NOMO-1 (cell line): ENCODE data around the gene NANS.
"Not testable (repeated sequence)": the region's sequence is repeated elsewhere in the genome, so short reads cannot be mapped to it uniquely, and the experiment has no call there.

ENCODE experiments used
- DNase-seq, 2 experiments: peaks; one replicate each; lab custom pipeline; 2025; ENCODE audit not compliant: unreplicated experiment in 2 of 2; lab: John Stamatoyannopoulos, UW

NANS gene, protein sequence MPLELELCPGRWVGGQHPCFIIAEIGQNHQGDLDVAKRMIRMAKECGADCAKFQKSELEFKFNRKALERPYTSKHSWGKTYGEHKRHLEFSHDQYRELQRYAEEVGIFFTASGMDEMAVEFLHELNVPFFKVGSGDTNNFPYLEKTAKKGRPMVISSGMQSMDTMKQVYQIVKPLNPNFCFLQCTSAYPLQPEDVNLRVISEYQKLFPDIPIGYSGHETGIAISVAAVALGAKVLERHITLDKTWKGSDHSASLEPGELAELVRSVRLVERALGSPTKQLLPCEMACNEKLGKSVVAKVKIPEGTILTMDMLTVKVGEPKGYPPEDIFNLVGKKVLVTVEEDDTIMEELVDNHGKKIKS

DNA sequence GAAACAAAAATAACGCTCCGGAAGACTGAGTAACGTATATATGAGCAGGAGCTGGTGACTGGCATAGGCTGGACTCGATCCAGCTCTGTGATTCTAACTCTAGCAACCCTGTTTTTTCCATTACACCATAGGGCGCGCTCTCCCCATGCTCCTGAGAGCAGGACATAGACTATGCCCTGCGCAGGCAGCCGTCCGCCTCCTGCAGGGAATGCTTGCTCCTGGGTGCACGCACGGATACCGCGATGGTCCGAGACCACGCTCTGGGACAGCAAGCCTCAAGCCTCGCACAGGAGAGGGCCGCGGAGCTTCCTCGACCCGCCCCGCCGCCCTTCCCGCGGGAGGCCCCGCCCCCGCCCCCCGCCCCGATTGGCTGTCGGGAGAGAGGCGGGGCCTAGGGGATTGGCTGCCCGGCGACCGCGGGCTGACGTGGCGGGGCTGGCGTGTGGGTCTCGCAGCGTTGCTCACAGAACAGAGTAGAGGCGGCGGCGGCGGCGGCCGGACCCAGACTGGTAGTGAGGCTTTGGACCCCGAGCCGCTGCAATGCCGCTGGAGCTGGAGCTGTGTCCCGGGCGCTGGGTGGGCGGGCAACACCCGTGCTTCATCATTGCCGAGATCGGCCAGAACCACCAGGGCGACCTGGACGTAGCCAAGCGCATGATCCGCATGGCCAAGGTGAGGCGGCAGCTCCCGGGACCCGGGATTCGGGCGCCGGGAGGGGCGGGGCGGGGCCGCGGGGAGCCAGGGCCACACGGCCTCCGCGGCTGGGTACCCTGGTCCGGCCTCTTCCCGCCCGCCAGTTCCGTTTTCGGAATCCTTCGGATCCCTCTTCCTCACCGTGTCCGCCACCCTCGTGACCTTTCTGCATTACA lies at the start of gene NANS:
Gene NANS, plus strand, starts transcription at position 464 of the 869 bp plus-strand sequence. Its CDS starts 77 bp downstream, at position 541.
- peak; percentile 84 to 90 for DNase-seq

DNA sequence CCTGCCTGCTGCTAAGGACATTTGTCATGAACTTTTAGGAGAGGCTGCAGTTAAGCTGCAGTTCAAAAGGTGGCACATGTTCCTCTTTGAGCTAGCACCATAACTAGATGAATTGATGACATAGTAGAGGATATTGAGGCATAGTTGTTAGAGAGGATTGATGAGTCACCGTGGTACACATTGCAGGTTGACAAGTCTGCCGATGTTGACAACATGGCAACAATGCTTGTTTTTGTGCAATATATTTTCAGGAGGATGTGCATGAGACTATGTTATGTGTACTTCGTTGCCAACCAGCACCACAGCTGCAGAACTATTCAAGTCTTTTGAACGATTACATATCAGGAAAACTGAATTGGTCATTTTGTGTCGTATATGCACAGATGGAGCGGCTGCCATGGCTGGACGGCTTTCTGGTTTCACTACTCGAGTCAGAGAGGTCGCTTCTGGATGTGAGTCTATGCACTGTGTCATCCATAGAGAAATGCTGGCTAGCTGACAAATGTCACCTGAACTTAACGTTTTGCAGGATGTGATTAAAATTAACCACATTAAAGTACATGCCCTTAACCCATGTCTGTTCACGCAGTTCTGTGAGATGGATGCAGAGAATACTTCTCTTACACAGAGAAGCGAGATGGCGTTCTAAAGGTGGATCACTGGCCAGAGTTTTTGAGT lies 49.1 kb upstream of the NANS start:
- DNase-seq, result no peak

DNA sequence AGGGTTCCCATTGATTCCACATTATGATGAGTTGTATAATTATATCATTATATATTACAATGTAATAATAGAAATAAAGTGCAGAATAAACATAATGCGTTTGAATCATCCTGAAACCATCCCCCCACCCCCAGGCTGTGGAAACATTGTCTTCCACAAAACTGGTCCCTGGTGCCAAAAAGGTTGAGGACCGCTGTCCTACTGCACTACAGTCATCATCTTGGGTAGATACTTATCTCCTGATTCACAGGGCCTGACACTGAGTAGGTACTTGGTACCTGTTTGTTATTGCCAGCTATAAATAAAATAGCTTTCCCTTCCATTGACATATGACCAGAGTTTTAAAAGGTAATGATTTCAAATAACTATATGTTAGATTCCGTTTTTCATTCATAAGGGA lies 47.8 kb upstream of the NANS start:
- no peak for DNase-seq

DNA sequence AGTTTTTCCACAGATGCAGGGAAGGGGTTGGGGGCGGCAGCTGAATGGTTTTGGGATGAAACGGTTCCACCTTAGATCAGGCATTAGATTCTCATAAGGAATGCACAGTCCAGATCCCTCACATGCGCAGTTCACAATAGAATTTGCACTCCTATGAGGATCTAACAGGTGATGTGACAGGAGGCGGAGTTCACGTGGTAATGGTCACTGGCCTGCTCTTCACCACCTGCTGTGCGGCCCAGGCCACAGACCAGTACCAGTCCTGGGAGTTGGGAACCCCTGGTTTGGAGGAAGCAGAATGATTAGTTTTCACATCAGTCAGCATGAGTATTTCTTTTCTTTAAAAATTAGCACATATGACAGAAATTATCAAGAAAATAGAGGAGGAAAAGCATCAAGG lies 47.1 kb upstream of the NANS start:
- DNase-seq, result no peak

DNA sequence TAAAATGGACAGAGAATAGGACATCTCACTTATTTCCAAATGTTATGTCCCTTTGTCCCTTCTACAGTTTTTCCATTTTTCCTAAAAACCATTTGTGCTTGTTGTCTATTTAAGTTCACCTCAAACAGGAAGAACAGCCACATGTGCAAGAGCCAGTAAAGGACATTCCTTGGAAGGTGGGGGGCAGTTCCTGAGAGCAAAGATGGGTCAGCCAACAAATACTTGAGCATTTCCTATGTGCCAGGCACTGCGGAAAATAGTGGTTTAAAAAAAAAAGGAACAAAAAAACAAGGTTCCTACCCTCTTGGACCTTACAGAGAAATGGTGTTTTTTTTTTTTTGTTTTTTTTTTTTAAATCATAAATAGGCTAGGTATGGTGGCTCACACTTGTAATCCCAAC lies 46.6 kb upstream of the NANS start:
- no peak for DNase-seq

DNA sequence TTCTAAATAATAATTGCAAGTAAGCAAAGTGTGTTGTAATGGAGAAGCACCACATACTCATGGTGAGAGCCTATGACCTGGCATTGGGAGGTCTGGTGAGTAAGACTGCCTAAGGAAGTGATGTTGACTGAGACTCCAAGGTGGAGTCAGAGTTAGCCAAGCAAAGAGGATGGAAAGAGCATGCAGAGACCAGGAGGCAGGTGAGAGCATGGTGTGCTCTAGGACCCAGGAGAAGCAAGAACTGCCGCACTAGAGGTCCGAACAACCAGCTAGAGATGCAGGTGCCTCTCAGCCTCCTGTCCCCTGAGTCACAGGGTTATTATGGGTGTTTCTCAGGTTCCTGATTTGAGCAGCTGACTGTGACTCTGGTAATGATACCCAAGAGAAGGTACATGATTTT lies 46.1 kb upstream of the NANS start:
- DNase-seq, result no peak

DNA sequence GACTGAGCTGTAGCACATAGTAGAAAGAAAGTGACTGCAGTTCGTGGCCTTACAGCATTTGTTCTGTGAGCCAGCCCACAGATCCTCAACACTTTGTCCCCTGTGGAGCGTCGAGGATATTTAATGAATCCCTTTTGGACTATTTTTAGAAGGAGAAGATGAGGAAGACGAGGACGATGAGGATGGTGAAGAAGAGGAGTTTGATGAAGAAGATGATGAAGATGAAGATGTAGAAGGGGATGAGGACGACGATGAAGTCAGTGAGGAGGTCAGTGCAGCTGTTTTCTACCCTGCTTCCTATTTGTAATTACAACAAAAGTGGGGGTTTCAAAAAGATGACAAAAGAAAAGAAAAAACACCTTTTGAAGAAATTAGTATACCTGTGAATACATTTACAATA lies 45.4 kb upstream of the NANS start:
- DNase-seq, result no peak

DNA sequence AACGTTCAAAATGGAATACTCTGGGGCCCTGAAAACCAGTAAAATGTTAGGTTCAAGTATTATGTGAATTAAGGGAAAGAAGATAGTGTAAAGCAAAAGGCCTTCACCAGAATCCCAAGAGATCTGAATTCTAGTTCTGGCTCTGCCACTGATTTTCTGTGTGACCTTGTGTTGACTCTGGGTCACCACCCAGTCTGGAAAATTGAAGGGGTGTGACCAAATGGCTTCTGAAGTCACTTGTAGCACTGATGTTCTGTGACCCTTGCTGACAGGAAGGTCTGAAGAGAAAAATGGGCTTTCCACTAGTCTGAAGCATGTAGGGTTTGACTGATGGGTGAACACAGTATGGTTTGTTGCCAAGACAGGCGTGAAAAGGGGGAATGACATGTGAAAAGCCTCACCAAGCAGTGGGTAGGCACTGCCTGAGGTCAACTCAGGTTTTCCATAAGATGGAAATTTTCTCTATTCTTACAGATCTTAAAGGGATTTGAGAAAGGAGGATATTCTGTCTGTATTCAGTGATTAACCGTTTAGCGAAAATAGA lies 40.3 kb upstream of the NANS start:
- no peak for DNase-seq

DNA sequence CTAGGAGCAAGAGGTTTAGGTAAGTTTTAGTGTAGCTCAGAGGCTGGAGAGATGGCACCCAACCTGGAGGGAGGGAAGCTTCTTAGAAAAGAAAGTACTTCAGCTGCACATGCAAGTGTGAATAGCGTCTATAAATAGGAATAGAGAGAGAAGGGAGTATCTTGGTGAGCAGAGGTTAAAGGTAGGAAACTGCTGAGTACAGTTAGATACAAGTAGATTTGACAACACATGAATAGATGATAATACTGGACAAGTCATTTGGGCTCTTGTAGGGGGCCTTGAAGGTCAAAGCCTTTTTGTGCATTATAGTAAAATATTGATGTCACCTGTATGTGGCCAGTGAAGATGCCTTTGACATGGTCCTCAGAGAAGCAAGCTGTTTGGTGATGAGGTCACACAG lies 39.2 kb upstream of the NANS start:
- DNase-seq, result no peak

DNA sequence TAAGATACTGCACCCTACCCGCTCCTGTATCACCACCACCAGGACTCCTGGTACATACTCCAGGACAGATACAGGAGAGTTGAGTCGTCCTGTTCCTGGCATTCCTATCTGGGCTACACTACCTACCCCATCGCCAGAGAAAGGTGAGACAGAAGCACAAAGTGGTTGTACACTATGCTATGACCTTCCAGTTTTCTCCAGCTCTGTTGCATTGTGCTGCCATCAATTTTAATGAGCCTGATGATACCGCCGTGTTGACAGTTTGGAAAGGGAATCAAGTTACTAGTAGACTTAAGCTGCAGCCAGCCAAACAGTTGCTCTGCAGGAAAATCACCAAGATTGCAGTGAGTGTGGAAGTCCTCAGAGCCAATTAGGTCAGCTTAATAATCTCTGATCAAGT lies 38.2 kb upstream of the NANS start:
- DNase-seq, result no peak

DNA sequence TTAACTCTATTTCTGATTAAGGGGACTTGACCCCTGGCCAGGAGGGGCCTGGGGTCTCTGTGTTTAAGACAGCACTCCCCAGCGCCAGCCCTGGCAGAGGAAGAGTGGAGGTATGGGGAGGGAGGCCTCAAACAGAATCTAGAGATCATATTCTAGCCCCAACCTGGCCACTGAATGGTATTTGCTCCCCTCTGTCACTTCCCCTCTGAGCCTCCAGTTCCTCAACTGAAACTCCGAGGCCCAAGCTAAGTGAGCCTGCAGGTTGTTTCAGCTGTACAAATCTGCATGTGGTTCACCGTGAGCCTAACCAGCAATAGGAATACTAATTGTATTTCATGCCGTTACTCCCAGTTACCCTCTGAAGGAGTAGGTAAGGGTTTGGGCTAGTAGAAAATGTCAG lies 37.4 kb upstream of the NANS start:
- DNase-seq, result no peak

DNA sequence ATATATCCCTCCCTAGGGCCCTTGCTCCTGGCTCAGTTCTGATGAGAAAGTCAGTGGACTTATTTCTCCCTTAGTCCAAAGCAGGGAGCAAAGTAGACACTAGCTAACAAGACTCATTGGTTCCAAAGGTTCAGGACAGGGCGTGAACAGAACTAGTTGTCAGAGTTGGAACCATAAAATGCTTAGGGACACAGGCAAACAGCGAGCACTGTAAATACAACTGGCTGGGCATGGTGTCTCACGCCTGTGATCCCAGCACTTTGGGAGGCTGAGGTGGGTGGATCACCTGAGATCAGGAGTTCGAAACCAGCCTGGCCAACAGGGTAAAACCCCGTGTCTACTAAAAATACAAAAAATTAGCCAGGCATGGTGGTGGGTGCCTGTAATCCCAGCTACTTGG lies 36.7 kb upstream of the NANS start:
- not testable (repeated sequence) for DNase-seq

DNA sequence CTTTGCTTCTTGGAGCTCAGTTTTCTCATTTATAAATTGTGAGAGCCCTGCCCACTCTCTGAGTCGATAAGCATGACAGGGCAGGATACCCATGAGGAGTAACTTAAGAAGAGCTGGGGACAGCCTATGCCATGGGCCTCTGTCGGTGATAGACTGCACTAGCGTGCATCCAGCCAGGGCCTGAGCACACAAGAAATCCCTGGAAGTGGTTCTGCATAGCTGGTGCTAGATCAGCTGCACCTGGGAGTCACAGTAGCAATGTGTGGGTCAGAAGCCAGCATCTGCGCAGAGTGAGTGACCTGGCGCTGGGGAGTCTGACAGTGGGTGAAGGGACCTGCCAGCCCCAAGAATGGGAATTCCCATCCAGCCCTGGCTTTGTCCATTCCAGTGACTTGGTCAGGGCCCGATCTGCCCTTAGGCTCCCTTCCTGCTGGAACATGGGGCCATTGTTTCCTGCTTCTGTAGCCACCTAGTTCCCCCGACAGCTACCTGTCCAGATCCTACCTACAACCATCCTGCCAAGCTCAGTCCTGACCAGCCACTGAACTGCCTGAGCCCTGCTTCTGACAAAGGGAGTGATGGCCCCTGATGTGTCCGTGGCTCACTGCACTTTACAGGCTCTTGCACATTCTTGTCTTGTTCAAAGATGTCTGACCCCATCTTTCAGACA lies 35.9 kb upstream of the NANS start:
- no peak for DNase-seq

DNA sequence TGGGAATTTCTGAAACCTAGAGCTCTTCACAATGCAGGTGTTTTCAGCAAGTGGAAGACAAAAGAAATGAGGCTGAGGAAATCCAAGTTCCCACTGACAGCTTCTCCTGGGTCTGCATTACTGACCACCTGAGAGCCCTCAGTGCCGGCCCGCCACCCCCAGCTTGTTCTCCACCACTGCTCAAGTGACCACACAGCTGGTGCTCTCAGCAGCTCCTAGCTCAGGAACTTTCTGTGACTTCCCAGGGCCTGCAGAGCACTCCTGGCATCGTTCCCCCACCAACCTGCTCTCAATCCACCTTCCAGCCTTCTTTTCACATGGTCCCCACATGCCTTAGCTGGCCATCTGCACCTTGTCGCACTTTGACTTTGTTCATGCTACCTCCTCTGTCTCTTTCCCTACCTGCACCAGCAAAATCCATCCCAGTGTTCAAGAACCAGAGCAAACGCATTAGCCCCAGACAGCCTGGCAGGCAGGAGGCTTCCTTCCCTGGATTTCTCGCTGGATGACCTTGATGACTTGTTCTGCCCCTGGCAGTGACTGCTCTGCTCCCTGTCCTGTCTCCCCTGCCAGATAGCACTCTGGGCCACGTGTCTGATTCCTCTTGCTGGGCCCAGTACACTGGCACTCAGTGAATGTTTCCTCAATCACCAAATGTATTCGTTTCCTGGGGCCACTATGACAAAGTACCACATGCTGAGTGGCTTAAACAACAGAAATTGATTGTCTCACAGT lies 35.1 kb upstream of the NANS start:
- DNase-seq, result no peak

DNA sequence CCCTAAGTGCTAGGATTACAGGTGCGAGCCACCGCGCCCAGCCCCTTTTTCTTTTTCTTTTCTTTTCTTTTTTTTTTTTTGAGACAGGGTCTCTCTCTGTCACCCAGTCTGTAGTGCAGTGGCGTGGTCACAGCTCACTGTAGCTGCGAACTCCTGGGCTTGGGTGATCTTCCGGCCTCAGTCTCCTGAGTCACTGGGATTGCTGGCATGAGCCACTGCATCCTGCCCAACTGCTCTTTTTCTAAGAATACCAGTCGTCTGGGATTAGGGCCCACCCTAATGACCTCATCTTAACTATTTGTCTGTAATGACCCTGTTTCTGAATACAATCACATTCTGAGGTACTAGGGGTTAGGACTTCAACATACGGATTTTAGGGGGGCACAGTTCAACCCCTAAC lies 34.1 kb upstream of the NANS start:
- no peak for DNase-seq

DNA sequence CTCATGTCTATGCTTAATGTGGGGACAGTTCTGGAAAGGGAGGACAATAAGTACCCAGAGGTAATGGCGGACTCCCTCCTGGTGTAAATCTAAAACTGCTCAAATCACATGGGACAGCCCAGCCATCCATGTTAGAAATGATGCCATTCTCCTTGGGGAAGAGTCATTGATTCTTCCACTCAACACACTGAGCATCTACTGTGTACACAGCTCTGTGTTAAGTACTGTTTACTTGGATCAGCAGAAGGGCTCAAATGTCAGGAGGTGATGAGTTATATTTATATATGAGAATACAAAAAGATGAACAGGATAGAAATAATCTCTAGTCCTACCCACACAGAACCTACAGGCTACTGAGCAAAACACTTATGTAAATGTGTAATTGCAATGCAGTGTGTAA lies 31.8 kb upstream of the NANS start:
- DNase-seq, result no peak

DNA sequence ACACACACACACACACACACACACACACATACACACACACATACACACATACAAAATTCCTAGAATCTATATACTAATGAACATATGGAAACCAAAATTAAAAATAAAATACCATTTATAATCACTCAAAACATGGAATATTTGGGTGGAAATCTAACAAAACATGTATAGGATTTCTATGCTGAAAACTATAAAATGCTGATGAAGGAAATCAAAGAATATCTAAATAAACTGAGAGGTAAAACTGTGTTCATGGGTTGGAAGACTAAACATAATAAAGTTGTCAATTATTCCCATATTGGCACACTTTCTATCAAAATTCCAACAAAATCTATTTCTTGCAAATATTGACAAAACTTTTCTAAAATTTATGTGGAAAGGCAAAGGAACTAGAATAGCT lies 25.4 kb upstream of the NANS start:
- DNase-seq, result no peak

DNA sequence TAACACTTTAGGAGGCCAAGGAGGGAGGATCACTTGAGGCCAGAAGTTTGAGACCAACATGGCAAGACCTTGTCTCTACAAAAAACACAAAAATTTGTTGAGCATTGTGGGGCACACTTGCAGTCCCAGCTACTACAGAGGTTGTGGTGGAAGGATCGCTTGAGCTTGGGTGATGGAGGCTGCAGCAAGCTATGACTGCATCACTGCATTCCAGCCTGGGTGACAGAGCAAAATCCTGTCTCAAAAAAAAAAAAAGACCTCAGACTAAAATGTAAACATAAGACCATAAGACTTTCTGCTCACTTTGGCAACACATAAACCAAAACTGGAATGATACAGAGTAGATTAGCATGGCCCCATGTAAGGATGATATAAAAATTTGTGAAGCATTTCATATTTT lies 24.6 kb upstream of the NANS start:
- DNase-seq, result no peak

DNA sequence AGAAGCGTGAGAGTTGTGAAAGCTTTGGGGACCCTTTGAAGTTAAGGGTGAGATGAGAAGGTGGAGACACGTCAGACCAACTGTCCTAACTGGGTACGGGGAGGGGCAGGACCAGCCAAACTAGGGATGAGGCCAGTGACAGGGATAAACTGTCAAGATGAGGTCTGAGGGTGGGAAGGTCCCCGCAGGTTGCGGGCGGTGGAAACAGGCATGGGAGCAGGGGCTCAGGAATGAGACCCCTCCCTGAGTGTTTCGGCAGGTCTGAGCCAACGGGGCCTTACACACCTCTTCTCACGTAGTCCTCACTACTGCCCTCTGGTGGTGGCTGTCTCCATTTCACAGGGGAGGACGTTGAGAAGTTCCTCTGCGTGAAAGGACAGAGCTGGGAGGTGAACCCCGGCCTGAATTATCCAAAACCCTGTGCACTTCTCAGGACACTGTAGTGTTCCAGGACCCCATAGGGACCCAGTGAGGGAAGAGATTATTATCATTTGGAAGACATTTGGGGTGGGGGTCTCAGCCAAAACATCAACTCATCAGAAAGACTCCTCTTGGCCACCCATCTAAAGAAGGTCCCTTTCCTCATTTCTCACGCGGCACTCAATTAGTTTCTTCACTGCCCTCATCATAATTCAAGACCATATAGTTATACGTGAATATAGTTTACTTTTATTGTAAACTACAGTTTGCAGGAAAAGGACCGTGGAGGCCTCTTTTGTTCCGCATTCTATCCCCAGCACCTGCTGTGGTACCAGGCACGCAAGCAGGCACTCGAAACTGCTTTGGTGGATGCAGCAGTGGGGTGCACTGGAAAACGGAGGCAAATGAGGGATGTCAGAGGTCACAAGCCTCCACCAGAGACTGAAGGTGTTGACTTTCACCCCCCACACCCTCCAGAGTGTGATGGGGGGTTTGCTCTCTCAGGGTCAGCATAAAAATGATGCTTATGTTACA lies 21.7 kb upstream of the NANS start:
- DNase-seq, result peak; percentile 35 to 61
